H1 (cell line): ENCODE data around the gene CDC14B.

Experiments used
- EZH2 ChIP-seq: fragments of 200-600 bp; sonication (generic); IDR thresholded peaks from 2 replicates; pipeline ENCODE4 v1.7.1; 2012; ENCODE audit warnings: low read depth, mild to moderate bottlenecking, moderate library complexity, low read length, inconsistent platforms; ENCODE audit not compliant: severe bottlenecking
- RAD21 ChIP-seq, 2 experiments: IDR thresholded peaks in 1 of 2; conservative IDR thresholded peaks in 1 of 2; 2 replicates each; pipeline ENCODE4 v1.6.1; 2011; ENCODE audit warnings: low read depth in 2 of 2, low read length in 2 of 2, improper control_type of control experiment in 1 of 2, inconsistent platforms in 1 of 2, mild to moderate bottlenecking in 1 of 2, moderate library complexity in 1 of 2

- TF ChIP-seq EZH2 (no peak), RAD21 (IDR thresholded peaks at IDR 0.05 in 1 of 2, conservative IDR thresholded peaks at IDR 0.05 in 1 of 2; ENCODE audit: low read depth in 2 of 2, low read length in 2 of 2) (no peak)
Measured at GRCh38 chr9:96644137-96644536, 24.5 kb upstream of the CDC14B start.
